BLaER1 treated with 17β-estradiol and CSF1 and Interleukin-3, amounts not matched to agents 10 nM and 100 nM (cell line): Measurements from ENCODE around the gene BPHL.
"Not testable (repeated sequence)": the region's sequence is repeated elsewhere in the genome, so short reads cannot be mapped to it uniquely, and the experiment has no call there.

Source experiments
- H3K27ac ChIP-seq, 11 experiments: shearing (Covaris generic); formaldehyde crosslinking; 2 replicates each; pipeline ENCODE4 v1.8.1; 2022
- H3K27me3 ChIP-seq, 11 experiments: shearing (Covaris generic); formaldehyde crosslinking; 2 replicates each; pipeline ENCODE4 v1.8.1; 2022
- H3K36me3 ChIP-seq, 11 experiments: shearing (Covaris generic); formaldehyde crosslinking; 2 replicates each; pipeline ENCODE4 v1.8.1; 2022
- H3K4me1 ChIP-seq, 10 experiments: shearing (Covaris generic); formaldehyde crosslinking; 2 replicates each; pipeline ENCODE4 v1.8.1; 2022
- H3K4me2 ChIP-seq, 11 experiments: shearing (Covaris generic); formaldehyde crosslinking; 2 replicates each; pipeline ENCODE4 v1.8.1; 2022
- H3K4me3 ChIP-seq, 10 experiments: shearing (Covaris generic); formaldehyde crosslinking; 2 replicates each; pipeline ENCODE4 v1.8.1; 2022
- H3K9ac ChIP-seq, 11 experiments: shearing (Covaris generic); formaldehyde crosslinking; 2 replicates each; pipeline ENCODE4 v1.8.1; 2022
- H3K9me3 ChIP-seq, 11 experiments: shearing (Covaris generic); formaldehyde crosslinking; replicated peaks in 1 of 11; 2 replicates each; pipeline ENCODE4 v1.8.1; 2022
- H4K20me1 ChIP-seq, 11 experiments: shearing (Covaris generic); formaldehyde crosslinking; 2 replicates each; pipeline ENCODE4 v1.8.1; 2022
- Cebpa-rat ChIP-seq, 11 experiments: shearing (Covaris generic); IDR thresholded peaks; 2 replicates each; pipeline ENCODE4 v1.8.1; 2022

Gene BPHL

DNA sequence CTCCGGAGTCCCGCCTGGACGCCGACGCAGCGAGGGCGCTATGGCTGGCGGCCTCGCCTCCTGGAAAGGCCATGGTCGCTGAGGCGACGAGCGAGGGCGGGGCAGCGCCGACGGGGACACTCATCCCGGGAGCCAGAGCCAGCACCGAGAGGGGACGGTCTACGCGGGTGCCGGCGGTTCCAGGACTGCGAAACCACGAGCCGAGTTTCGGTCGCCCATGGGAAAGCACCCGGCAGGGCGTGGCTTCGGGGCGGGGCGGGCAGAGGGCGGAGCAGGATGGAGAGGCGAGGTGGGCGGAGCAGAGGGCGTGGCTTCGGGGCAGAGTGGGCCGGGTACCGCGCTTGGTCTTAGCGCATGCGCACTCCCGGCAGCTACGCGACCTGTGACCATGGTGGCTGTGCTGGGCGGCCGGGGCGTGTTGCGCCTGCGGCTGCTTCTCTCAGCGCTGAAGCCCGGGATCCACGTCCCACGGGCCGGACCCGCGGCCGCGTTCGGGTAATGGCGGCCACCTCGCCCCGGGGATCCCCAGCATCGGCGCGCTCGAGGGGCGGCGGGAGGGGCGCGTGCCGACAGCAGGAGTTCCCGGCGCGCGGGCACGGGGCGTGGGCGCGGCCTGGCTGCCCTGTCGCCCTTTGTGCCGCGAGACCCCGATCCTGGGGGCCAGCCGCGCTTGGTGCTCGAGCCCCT is at the start of gene BPHL:
Gene BPHL, plus strand, starts transcription at position 359 of the 687 bp plus-strand sequence. Its CDS starts 30 bp downstream, at position 389.
- H3K4me3 ChIP-seq: peak within 1 kb of the TSS; percentile 69 to 98 (median 84)
- peaks cover 15 to 26% (median 20%) of the 10 kb centered on the region in 11 experiments for H3K36me3 ChIP-seq
- H3K27me3 ChIP-seq: no peaks in the 10 kb centered on the region
- peak within 1 kb of the TSS; percentile 83 to 96 (median 91) for H3K4me2 ChIP-seq
- H3K9ac ChIP-seq: peak within 1 kb of the TSS; percentile 78 to 91 (median 83)
- H4K20me1 ChIP-seq: peaks cover 0 to 10% (median 0%) of the 10 kb centered on the region in 11 experiments; a peak in 3 of 22 replicates
- peak within 1 kb of the TSS; percentile 59 to 88 (median 80) for H3K27ac ChIP-seq
- no peak for TF ChIP-seq Cebpa-rat (IDR thresholded peaks at IDR 0.05)
- H3K9me3 ChIP-seq: no peaks in the 10 kb centered on the region
- peaks cover 21 to 30% (median 28%) of the 10 kb centered on the region in 10 experiments for H3K4me1 ChIP-seq

DNA sequence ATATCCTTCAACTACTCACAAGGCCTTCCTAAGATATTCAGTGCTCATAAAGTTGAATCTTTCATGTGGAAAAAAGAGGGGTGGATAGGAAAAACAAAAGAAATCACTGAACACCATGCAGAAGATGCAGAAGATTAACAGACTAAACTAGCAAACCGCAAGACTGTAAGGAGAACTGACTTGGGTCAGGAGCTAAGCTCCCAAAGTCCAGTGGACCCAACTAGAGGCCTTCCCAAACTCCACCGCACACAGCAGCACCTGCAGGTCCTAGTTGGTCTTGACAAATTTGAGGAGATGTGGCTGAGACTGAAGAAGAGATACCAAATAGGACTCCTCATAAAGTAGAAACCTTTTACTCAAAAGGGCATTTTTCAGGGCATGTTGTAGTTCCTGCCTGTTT is 46.9 kb upstream of the BPHL start:
- Histone ChIP-seq H3K27ac (no peak overlapping the region), H3K9me3 (no peaks in the 10 kb centered on the region), H3K36me3 (peaks cover 0 to 38% (median 14%) of the 10 kb centered on the region in 11 experiments; a peak in 16 of 22 replicates), H4K20me1 (peaks cover 0 to 81% (median 30%) of the 10 kb centered on the region in 11 experiments; a peak in 13 of 22 replicates), H3K27me3 (no peaks in the 10 kb centered on the region), H3K4me2 (peak overlapping the region in 1 of 11 experiments; percentile 91; a peak in 1 of 22 replicates), H3K4me1 (peaks cover 59 to 73% (median 66%) of the 10 kb centered on the region in 10 experiments), H3K4me3 (no peak overlapping the region), H3K9ac (no peak overlapping the region; a peak in 1 of 22 replicates)
- no peak for TF ChIP-seq Cebpa-rat (IDR thresholded peaks at IDR 0.05)

DNA sequence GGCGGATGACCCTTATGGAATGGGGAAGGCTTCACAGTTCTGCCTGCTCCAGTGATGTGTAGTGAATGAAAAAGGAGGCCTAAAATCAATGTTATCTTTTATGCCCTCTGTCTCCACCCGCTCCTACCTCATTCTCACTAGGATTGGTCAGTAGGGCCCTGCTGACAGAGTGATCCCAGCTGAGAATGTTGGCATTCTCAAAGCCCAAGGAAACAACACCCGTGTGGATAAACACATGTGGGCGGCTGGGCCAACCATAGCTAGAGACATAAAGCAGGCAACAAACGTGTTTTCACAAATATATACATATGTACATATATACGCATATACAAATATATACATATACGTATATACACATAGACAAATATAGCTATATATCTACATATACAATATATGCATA is 45.7 kb upstream of the BPHL start:
- H3K9ac ChIP-seq: no peak overlapping the region
- H3K4me1 ChIP-seq: peaks cover 50 to 63% (median 57%) of the 10 kb centered on the region in 10 experiments
- no peaks in the 10 kb centered on the region for H3K27me3 ChIP-seq
- no peak overlapping the region for H3K4me2 ChIP-seq
- TF ChIP-seq Cebpa-rat (IDR thresholded peaks at IDR 0.05): no peak
- H3K36me3 ChIP-seq: peaks cover 11 to 50% (median 26%) of the 10 kb centered on the region in 11 experiments
- peaks cover 0 to 82% (median 35%) of the 10 kb centered on the region in 11 experiments; a peak in 13 of 22 replicates for H4K20me1 ChIP-seq
- H3K9me3 ChIP-seq: peaks cover 0 to 8% (median 4%) of the 10 kb centered on the region in 11 experiments; a peak in 8 of 22 replicates
- H3K4me3 ChIP-seq: no peak overlapping the region
- no peak overlapping the region for H3K27ac ChIP-seq

DNA sequence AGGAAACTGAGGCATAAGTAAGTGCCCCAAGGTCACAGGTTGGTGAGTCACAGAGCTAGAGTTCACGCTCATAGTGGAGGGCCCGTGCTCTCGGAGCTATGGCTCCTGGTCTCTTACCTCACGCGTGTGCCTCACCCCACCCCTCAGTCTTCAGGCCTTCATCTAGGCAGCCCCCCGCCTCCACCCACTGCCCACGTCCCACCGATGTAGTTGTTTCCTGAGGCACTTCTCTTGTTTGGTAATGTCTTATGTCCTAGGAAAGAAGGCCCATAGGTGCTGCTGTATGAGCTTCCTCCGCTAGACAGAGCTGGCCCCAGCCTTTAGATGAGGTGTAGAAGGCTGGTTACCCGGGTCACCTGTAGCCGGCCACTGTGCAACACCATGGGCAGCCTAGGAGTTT is 45.1 kb upstream of the BPHL start:
- Histone ChIP-seq H3K9ac (no peak overlapping the region), H3K36me3 (peaks cover 17 to 56% (median 32%) of the 10 kb centered on the region in 11 experiments), H3K27me3 (no peaks in the 10 kb centered on the region), H3K4me1 (peaks cover 53 to 67% (median 57%) of the 10 kb centered on the region in 10 experiments), H3K27ac (peak overlapping the region in 5 of 11 experiments; percentile 23 to 67 (median 58); a peak in 8 of 22 replicates), H4K20me1 (peaks cover 0 to 87% (median 38%) of the 10 kb centered on the region in 11 experiments; a peak in 13 of 22 replicates), H3K4me2 (peak overlapping the region; percentile 13 to 85 (median 71); a peak in 17 of 22 replicates), H3K4me3 (no peak overlapping the region), H3K9me3 (peaks cover 0 to 14% (median 10%) of the 10 kb centered on the region in 11 experiments; a peak in 10 of 22 replicates)
- TF ChIP-seq Cebpa-rat (IDR thresholded peaks at IDR 0.05): no peak

DNA sequence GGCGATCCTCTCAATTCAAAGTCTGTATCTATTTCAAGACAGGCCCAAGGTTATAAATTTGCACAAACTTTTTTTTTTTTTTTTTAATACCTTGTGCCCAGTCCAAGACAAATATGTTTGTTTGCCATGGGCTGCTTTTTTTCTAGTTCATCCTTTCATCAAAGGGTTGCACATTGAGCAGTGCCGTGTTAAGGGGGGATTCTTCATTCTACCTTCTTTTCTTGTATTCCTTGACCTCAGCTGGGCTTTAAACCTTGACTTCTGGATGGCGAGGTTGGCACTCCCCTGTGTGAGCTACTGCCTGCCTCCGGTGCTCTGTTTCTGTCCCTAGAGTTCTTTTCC is 42.8 kb upstream of the BPHL start:
- peak overlapping the region in 1 of 10 experiments; percentile 10; a peak in 1 of 20 replicates for H3K4me3 ChIP-seq
- H3K27me3 ChIP-seq: no peaks in the 10 kb centered on the region
- peak overlapping the region in 10 of 11 experiments; percentile 2 to 52 (median 32); a peak in 8 of 22 replicates for H3K9ac ChIP-seq
- peaks cover 0 to 14% (median 10%) of the 10 kb centered on the region in 11 experiments; a peak in 10 of 22 replicates for H3K9me3 ChIP-seq
- no peak for TF ChIP-seq Cebpa-rat (IDR thresholded peaks at IDR 0.05)
- peaks cover 42 to 63% (median 50%) of the 10 kb centered on the region in 10 experiments for H3K4me1 ChIP-seq
- peaks cover 41 to 73% (median 55%) of the 10 kb centered on the region in 11 experiments for H3K36me3 ChIP-seq
- H3K4me2 ChIP-seq: peak overlapping the region; percentile 54 to 85 (median 71); a peak in 21 of 22 replicates
- H4K20me1 ChIP-seq: peaks cover 0 to 90% (median 33%) of the 10 kb centered on the region in 11 experiments; a peak in 14 of 22 replicates
- H3K27ac ChIP-seq: peak overlapping the region in 9 of 11 experiments; percentile 7 to 68 (median 58); a peak in 14 of 22 replicates

DNA sequence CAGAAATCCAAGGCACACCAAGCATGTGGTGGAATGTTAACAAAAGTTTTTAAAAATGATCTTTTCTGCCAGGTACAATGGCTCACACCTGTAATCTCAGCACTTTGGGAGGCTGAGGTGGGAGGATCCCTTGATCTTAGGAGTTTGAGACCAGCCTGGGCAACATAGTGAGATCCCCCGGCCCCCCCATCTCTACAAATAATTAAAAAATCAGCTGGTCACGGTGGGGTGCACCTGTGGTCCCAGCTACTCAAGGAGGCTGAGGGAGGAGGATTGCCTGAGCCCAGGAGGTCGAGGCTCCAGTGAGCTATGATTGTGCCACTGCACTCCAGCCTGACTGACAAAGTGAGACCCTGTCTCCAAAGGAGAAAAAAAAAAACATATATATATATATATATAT is 42.2 kb upstream of the BPHL start:
- H3K4me3 ChIP-seq: no peak overlapping the region
- peaks cover 47 to 74% (median 60%) of the 10 kb centered on the region in 11 experiments for H3K36me3 ChIP-seq
- peak overlapping the region in 8 of 11 experiments; percentile 68 to 85 (median 73); a peak in 14 of 22 replicates for H3K4me2 ChIP-seq
- no peaks in the 10 kb centered on the region for H3K27me3 ChIP-seq
- no peak overlapping the region; a peak in 1 of 22 replicates for H3K9ac ChIP-seq
- H3K4me1 ChIP-seq: peaks cover 39 to 57% (median 48%) of the 10 kb centered on the region in 10 experiments
- TF ChIP-seq Cebpa-rat (IDR thresholded peaks at IDR 0.05): no peak
- peaks cover 0 to 90% (median 29%) of the 10 kb centered on the region in 11 experiments; a peak in 14 of 22 replicates for H4K20me1 ChIP-seq
- H3K27ac ChIP-seq: peak overlapping the region in 7 of 11 experiments; percentile 23 to 68 (median 58); a peak in 9 of 22 replicates
- H3K9me3 ChIP-seq: peaks cover 0 to 14% (median 10%) of the 10 kb centered on the region in 11 experiments; a peak in 10 of 22 replicates

DNA sequence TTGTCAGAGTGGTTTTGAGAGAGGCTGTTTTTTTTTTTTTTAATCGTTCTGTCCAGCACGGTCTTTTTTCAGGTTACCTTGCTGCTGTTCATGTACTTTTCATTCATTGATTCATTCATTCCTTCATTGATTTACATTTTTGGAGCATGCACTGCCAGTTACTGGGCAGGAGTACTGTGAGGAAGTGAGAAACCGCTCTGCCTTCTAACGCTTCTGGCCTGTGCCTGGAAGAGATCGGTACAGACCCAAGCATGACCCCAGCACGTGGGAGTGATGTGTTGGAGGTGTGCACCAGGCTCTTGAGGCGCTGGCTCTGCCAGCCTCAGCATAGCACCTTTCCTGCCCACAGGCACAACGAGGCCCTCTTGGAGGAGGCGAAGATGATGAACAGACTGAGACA is 41.1 kb upstream of the BPHL start:
- H3K9ac ChIP-seq: no peak overlapping the region
- H3K9me3 ChIP-seq: peaks cover 0 to 14% (median 10%) of the 10 kb centered on the region in 11 experiments; a peak in 10 of 22 replicates
- peaks cover 42 to 59% (median 48%) of the 10 kb centered on the region in 10 experiments for H3K4me1 ChIP-seq
- peaks cover 0 to 92% (median 23%) of the 10 kb centered on the region in 11 experiments; a peak in 14 of 22 replicates for H4K20me1 ChIP-seq
- no peak for TF ChIP-seq Cebpa-rat (IDR thresholded peaks at IDR 0.05)
- H3K4me2 ChIP-seq: no peak overlapping the region
- no peak overlapping the region for H3K4me3 ChIP-seq
- H3K27me3 ChIP-seq: no peaks in the 10 kb centered on the region
- peaks cover 57 to 79% (median 69%) of the 10 kb centered on the region in 11 experiments for H3K36me3 ChIP-seq
- peak overlapping the region in 3 of 11 experiments; percentile 6 to 54 (median 17); a peak in 3 of 22 replicates for H3K27ac ChIP-seq

DNA sequence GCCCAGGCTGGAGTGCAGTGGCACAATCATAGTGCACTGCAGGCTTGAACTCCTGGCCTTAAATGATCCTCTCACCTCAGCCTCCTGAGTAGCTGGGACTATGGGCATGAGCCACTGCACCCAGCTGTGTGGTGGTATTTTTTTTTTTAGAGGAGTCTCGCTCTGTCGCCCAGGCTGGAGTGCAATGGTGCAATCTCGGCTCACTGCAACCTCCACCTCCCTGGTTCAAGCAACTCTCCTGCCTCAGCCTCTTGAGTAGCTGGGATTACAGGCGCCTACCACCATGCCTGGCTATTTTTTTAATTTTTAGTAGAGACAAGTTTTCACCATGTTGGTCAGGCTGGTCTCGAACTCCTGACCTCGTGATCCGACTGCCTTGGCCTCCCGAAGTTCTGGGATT is 39.6 kb upstream of the BPHL start:
- peak in 4 of 11 experiments; percentile 53 to 87 (median 68); a peak in 5 of 22 replicates for TF ChIP-seq Cebpa-rat (IDR thresholded peaks at IDR 0.05)
- H3K4me1 ChIP-seq: peaks cover 34 to 49% (median 41%) of the 10 kb centered on the region in 10 experiments
- H4K20me1 ChIP-seq: peaks cover 0 to 82% (median 20%) of the 10 kb centered on the region in 11 experiments; a peak in 14 of 22 replicates
- H3K4me3 ChIP-seq, H3K27me3 ChIP-seq, H3K9ac ChIP-seq: not testable (repeated sequence)
- H3K36me3 ChIP-seq: peaks cover 69 to 80% (median 77%) of the 10 kb centered on the region in 11 experiments
- H3K27ac ChIP-seq: peak overlapping the region in 6 of 11 experiments; percentile 6 to 58 (median 51); a peak in 6 of 22 replicates
- H3K9me3 ChIP-seq: peaks cover 0 to 14% (median 10%) of the 10 kb centered on the region in 11 experiments; a peak in 10 of 22 replicates
- peak overlapping the region in 7 of 11 experiments; percentile 20 to 59 (median 49); a peak in 10 of 22 replicates for H3K4me2 ChIP-seq
